Astrocyte (in vitro differentiated cells and primary cell): ENCODE results near the gene NUP214. TPM values are rescaled to one million over a fixed set of nuclear protein-coding genes. Genes with fewer than 3 reads are reported as not detected.
"Not testable (repeated sequence)": the region's sequence is repeated elsewhere in the genome, so short reads cannot be mapped to it uniquely, and the experiment has no call there.

Experiments used
- DNase-seq: peaks from one replicate; pipeline ENCODE4 v3.0.0-alpha.2; 2010; ENCODE audit warnings: low read depth
- FAIRE-seq: peaks from 2 replicates; lab custom pipeline; 2011; peaks lifted over from hg19 to GRCh38; lab: Jason Lieb, UNC
- H2AFZ ChIP-seq: 2 replicates; pipeline ENCODE4 v1.6.0; 2012; ENCODE audit warnings: low read depth, low read length, inconsistent platforms
- H3K27ac ChIP-seq: 2 replicates; pipeline ENCODE4 v1.5.1; 2011; ENCODE audit warnings: low read depth, low read length, inconsistent platforms
- H3K27me3 ChIP-seq: 2 replicates; pipeline ENCODE4 v1.6.0; 2011; ENCODE audit warnings: low read length, inconsistent platforms; ENCODE audit not compliant: insufficient read depth
- H3K36me3 ChIP-seq: 2 replicates; pipeline ENCODE4 v1.5.1; 2011; ENCODE audit warnings: low read length, inconsistent platforms; ENCODE audit not compliant: insufficient read depth
- H3K4me1 ChIP-seq: 2 replicates; pipeline ENCODE4 v1.5.1; 2011; ENCODE audit warnings: low read length, inconsistent platforms; ENCODE audit not compliant: insufficient read depth
- H3K4me2 ChIP-seq: 2 replicates; pipeline ENCODE4 v1.6.0; 2012; ENCODE audit warnings: low read length, inconsistent platforms
- H3K4me3 ChIP-seq: 2 replicates; pipeline ENCODE4 v1.5.1; 2011; ENCODE audit warnings: low read depth, mild to moderate bottlenecking, low read length, inconsistent platforms; ENCODE audit not compliant: insufficient read depth
- H3K79me2 ChIP-seq: 2 replicates; pipeline ENCODE4 v1.6.0; 2012; ENCODE audit warnings: mild to moderate bottlenecking, low read length, inconsistent platforms; ENCODE audit not compliant: insufficient read depth
- H3K9ac ChIP-seq: 2 replicates; pipeline ENCODE4 v1.6.0; 2012; ENCODE audit warnings: mild to moderate bottlenecking, low read length, inconsistent platforms
- H3K9me3 ChIP-seq: 2 replicates; pipeline ENCODE4 v1.5.1; 2012; ENCODE audit warnings: low read depth, mild to moderate bottlenecking, low read length, inconsistent platforms; ENCODE audit not compliant: insufficient read depth
- H4K20me1 ChIP-seq: 2 replicates; pipeline ENCODE4 v1.6.0; 2012; ENCODE audit warnings: low read length, inconsistent platforms; ENCODE audit not compliant: insufficient read depth
- H3K27ac Mint-ChIP-seq: one replicate; pipeline ENCODE4 v1.8.0; 2021; ENCODE audit warnings: mild to moderate bottlenecking, mixed read lengths; ENCODE audit not compliant: unreplicated experiment
- H3K27me3 Mint-ChIP-seq: one replicate; pipeline ENCODE4 v1.8.0; 2021; ENCODE audit warnings: low read depth, mixed read lengths; ENCODE audit not compliant: unreplicated experiment
- H3K36me3 Mint-ChIP-seq: one replicate; pipeline ENCODE4 v1.8.0; 2021; ENCODE audit warnings: low read depth, mixed read lengths; ENCODE audit not compliant: unreplicated experiment
- H3K4me1 Mint-ChIP-seq: one replicate; pipeline ENCODE4 v1.8.0; 2021; ENCODE audit warnings: low read depth, mixed read lengths; ENCODE audit not compliant: unreplicated experiment
- H3K4me3 Mint-ChIP-seq: one replicate; pipeline ENCODE4 v1.8.0; 2021; ENCODE audit warnings: mild to moderate bottlenecking, moderate library complexity, mixed read lengths; ENCODE audit not compliant: unreplicated experiment
- H3K9me3 Mint-ChIP-seq: one replicate; pipeline ENCODE4 v1.8.0; 2021; ENCODE audit warnings: mild to moderate bottlenecking, mixed read lengths; ENCODE audit not compliant: unreplicated experiment
- EZH2 ChIP-seq: IDR thresholded peaks from 2 replicates; pipeline ENCODE4 v1.6.1; 2012; ENCODE audit warnings: mild to moderate bottlenecking, low read length, inconsistent platforms; ENCODE audit not compliant: insufficient read depth
- total RNA-seq: library from RNA; stranded (reverse); gene quantifications from 2 replicates; pipeline ENCODE4 v1.2.1, GENCODE V29; 2021
- TF ChIP-seq, protein P1 (sequence below): IDR thresholded peaks from 2 replicates; pipeline ENCODE4 v1.5.1; 2011; ENCODE audit warnings: low read depth, mild to moderate bottlenecking, inconsistent platforms, low read length, moderate library complexity; ENCODE audit not compliant: insufficient read depth

Gene NUP214
- total RNA-seq, 1 donor from 2014 or later: 30.5 TPM

GRCh38 chr9:131239161-131239975 is 114.0 kb downstream of the NUP214 start:
- DNase-seq (no peak), FAIRE-seq (no peak)
- Mint-ChIP-seq H3K4me3 (peak overlapping the region; percentile 60), H3K27me3 (peaks cover 5% of the 10 kb centered on the region), H3K36me3 (peaks cover 10% of the 10 kb centered on the region), H3K4me1 (peaks cover 14% of the 10 kb centered on the region), H3K9me3 (peaks cover 6% of the 10 kb centered on the region), H3K27ac (no peak overlapping the region)
- H4K20me1 ChIP-seq: no peaks in the 10 kb centered on the region
- TF ChIP-seq EZH2: no peak
- TF ChIP-seq, protein P1, sequence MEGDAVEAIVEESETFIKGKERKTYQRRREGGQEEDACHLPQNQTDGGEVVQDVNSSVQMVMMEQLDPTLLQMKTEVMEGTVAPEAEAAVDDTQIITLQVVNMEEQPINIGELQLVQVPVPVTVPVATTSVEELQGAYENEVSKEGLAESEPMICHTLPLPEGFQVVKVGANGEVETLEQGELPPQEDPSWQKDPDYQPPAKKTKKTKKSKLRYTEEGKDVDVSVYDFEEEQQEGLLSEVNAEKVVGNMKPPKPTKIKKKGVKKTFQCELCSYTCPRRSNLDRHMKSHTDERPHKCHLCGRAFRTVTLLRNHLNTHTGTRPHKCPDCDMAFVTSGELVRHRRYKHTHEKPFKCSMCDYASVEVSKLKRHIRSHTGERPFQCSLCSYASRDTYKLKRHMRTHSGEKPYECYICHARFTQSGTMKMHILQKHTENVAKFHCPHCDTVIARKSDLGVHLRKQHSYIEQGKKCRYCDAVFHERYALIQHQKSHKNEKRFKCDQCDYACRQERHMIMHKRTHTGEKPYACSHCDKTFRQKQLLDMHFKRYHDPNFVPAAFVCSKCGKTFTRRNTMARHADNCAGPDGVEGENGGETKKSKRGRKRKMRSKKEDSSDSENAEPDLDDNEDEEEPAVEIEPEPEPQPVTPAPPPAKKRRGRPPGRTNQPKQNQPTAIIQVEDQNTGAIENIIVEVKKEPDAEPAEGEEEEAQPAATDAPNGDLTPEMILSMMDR: no peak
- no peaks in the 10 kb centered on the region for H3K9me3 ChIP-seq
- peaks cover 23% of the 10 kb centered on the region for H3K4me1 ChIP-seq
- H3K9ac ChIP-seq: peak overlapping the region; percentile 73
- no peaks in the 10 kb centered on the region for H3K27me3 ChIP-seq
- H3K36me3 ChIP-seq: peaks cover 5% of the 10 kb centered on the region
- H3K79me2 ChIP-seq: no peaks in the 10 kb centered on the region
- H3K27ac ChIP-seq: no peak overlapping the region
- no peak overlapping the region for H3K4me3 ChIP-seq
- H3K4me2 ChIP-seq: peak overlapping the region; percentile 81
- peak overlapping the region; percentile 72 for H2AFZ ChIP-seq

- peaks cover 9% of the 10 kb centered on the region for H3K9me3 Mint-ChIP-seq
- Histone ChIP-seq H3K79me2 (no peaks in the 10 kb centered on the region), H3K4me3 (no peak overlapping the region), H3K4me2 (no peak overlapping the region), H3K9ac (no peak overlapping the region), H3K9me3 (no peaks in the 10 kb centered on the region), H4K20me1 (no peaks in the 10 kb centered on the region), H3K4me1 (peaks cover 23% of the 10 kb centered on the region), H3K36me3 (no peaks in the 10 kb centered on the region), H3K27me3 (no peaks in the 10 kb centered on the region), H3K27ac (no peak overlapping the region), H2AFZ (no peak overlapping the region)
- DNase-seq: no peak
- H3K4me3 Mint-ChIP-seq: no peak overlapping the region
- H3K27ac Mint-ChIP-seq: no peak overlapping the region
- H3K4me1 Mint-ChIP-seq: peaks cover 14% of the 10 kb centered on the region
- peaks cover 5% of the 10 kb centered on the region for H3K27me3 Mint-ChIP-seq
- no peak for FAIRE-seq
- H3K36me3 Mint-ChIP-seq: peaks cover 6% of the 10 kb centered on the region
- no peak for TF ChIP-seq EZH2
- TF ChIP-seq, protein P1: no peak
These were observed 114.9 kb downstream of the NUP214 start for GRCh38 chr9:131240047-131240921.

DNA sequence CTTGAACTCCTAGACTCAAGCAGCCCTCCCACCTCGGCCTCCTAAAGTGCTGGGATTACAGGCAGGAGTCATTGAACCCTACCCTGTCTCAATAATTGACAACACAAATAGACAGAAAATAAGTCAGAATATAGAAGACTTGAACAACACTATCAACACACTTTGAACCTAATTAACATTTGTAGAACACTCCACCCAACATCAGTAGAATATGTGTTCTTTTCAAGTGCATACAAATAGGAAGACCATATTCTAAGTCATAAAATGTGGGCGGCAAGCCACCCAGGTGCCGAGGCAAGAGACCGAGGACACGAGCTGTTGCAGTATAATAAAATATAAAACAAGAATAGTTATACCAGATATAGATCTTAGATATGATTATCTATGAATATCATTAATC is 118.9 kb downstream of the NUP214 start:
- H3K4me1 ChIP-seq, H4K20me1 ChIP-seq, H3K4me3 Mint-ChIP-seq, H3K79me2 ChIP-seq, H3K9ac ChIP-seq, H3K4me2 ChIP-seq, H3K27me3 ChIP-seq, H3K36me3 Mint-ChIP-seq, H3K27ac Mint-ChIP-seq, DNase-seq, H3K4me3 ChIP-seq, H3K27me3 Mint-ChIP-seq, H3K27ac ChIP-seq, H3K36me3 ChIP-seq, H2AFZ ChIP-seq, H3K4me1 Mint-ChIP-seq, H3K9me3 Mint-ChIP-seq, FAIRE-seq, H3K9me3 ChIP-seq: not testable (repeated sequence)
